HEK293 (cell line): Measurements from ENCODE around the gene PAEP.

Source experiments
- YY2 ChIP-seq: fragments of 450-650 bp; formaldehyde crosslinking; IDR thresholded peaks from 2 replicates; pipeline ENCODE4 v1.5.1; 2016; ENCODE audit warnings: missing biosample characterization, missing genetic modification characterization
- ZNF169 ChIP-seq: fragments of 450-650 bp; formaldehyde crosslinking; IDR thresholded peaks from 2 replicates; pipeline ENCODE4 v1.5.1; 2016; ENCODE audit warnings: missing biosample characterization, missing genetic modification characterization
- ZNF335 ChIP-seq: fragments of 450-650 bp; formaldehyde crosslinking; conservative IDR thresholded peaks from 2 replicates; pipeline ENCODE4 v1.5.1; 2016; ENCODE audit warnings: missing biosample characterization, missing genetic modification characterization
- TF ChIP-seq, protein P1 (sequence below): fragments of 450-650 bp; formaldehyde crosslinking; IDR thresholded peaks from 2 replicates; pipeline ENCODE4 v1.5.1; 2016; ENCODE audit warnings: missing biosample characterization, missing genetic modification characterization
- TF ChIP-seq, protein P2 (sequence below): fragments of 450-650 bp; formaldehyde crosslinking; IDR thresholded peaks from 2 replicates; pipeline ENCODE4 v1.5.1; 2016; ENCODE audit warnings: missing biosample characterization, missing genetic modification characterization
- TF ChIP-seq, protein P3 (sequence below): IDR thresholded peaks from 2 replicates; pipeline ENCODE4 v1.6.1; 2011; ENCODE audit warnings: mild to moderate bottlenecking, low read depth, low read length, borderline replicate concordance

DNA sequence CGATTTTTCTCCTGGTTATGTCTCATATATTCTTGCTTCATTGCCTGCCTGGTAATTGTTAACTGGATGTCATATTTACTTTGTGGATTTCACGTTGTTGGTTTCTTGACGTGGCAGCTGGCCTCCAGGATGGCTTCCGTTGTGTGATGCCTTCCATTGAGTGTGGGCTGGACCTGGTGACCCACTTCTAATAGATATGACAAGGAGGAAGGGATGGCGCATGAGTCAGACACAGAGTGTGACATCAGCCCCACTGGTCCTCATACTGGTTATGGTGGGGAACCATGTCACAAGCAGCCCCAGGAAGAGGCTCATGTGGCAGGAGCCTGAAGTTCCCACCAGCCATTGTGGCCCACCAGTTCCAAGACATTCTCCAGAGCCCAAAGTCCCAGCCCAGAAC lies 6.4 kb upstream of the PAEP start:
- TF ChIP-seq, protein P1, sequence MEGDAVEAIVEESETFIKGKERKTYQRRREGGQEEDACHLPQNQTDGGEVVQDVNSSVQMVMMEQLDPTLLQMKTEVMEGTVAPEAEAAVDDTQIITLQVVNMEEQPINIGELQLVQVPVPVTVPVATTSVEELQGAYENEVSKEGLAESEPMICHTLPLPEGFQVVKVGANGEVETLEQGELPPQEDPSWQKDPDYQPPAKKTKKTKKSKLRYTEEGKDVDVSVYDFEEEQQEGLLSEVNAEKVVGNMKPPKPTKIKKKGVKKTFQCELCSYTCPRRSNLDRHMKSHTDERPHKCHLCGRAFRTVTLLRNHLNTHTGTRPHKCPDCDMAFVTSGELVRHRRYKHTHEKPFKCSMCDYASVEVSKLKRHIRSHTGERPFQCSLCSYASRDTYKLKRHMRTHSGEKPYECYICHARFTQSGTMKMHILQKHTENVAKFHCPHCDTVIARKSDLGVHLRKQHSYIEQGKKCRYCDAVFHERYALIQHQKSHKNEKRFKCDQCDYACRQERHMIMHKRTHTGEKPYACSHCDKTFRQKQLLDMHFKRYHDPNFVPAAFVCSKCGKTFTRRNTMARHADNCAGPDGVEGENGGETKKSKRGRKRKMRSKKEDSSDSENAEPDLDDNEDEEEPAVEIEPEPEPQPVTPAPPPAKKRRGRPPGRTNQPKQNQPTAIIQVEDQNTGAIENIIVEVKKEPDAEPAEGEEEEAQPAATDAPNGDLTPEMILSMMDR (tag by site-specific recombination): no peak
- TF ChIP-seq, protein P2, sequence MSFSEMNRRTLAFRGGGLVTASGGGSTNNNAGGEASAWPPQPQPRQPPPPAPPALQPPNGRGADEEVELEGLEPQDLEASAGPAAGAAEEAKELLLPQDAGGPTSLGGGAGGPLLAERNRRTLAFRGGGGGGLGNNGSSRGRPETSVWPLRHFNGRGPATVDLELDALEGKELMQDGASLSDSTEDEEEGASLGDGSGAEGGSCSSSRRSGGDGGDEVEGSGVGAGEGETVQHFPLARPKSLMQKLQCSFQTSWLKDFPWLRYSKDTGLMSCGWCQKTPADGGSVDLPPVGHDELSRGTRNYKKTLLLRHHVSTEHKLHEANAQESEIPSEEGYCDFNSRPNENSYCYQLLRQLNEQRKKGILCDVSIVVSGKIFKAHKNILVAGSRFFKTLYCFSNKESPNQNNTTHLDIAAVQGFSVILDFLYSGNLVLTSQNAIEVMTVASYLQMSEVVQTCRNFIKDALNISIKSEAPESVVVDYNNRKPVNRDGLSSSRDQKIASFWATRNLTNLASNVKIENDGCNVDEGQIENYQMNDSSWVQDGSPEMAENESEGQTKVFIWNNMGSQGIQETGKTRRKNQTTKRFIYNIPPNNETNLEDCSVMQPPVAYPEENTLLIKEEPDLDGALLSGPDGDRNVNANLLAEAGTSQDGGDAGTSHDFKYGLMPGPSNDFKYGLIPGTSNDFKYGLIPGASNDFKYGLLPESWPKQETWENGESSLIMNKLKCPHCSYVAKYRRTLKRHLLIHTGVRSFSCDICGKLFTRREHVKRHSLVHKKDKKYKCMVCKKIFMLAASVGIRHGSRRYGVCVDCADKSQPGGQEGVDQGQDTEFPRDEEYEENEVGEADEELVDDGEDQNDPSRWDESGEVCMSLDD (tag by site-specific recombination): no peak
- TF ChIP-seq ZNF335 (tag by site-specific recombination) (no peak), ZNF169 (tag by site-specific recombination) (no peak), YY2 (tag by site-specific recombination) (no peak)
- TF ChIP-seq, protein P3, sequence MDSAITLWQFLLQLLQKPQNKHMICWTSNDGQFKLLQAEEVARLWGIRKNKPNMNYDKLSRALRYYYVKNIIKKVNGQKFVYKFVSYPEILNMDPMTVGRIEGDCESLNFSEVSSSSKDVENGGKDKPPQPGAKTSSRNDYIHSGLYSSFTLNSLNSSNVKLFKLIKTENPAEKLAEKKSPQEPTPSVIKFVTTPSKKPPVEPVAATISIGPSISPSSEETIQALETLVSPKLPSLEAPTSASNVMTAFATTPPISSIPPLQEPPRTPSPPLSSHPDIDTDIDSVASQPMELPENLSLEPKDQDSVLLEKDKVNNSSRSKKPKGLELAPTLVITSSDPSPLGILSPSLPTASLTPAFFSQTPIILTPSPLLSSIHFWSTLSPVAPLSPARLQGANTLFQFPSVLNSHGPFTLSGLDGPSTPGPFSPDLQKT: no peak
